ENCODE data around the gene SMAD2. TPM values are rescaled to one million over a fixed set of nuclear protein-coding genes. Genes with fewer than 3 reads are reported as not detected.

Gene SMAD2
- total RNA-seq, 1 experiment from 2014 or later, result 167 TPM

DNA sequence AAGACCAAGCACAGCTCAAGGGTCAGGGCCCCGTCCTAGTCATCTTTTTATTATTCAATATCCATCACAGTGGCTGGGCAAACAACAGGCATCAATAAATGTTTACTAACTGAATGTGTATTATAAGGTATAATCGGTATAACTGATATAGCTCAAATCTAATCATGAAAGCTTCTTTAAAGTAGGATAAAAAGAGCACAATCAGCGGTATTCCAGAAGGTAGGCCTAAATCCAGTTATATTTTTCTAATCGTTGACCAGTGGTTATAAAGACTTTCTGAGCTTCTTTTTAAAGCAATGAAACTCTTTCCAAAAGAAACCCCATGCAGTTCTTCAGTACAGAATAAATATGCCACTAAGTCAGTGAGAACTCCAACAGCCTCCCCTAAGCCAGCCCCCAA, 92.1 kb downstream of the SMAD2 start:
- Mint-ChIP-seq H3K9me3 (ENCODE audit: unreplicated experiment) (no peaks in the 10 kb centered on the region), H3K27ac (ENCODE audit: low read depth, unreplicated experiment) (no peak overlapping the region), H3K27me3 (ENCODE audit: insufficient read depth, unreplicated experiment) (no peaks in the 10 kb centered on the region), H3K36me3 (ENCODE audit: insufficient read depth, unreplicated experiment) (peaks cover 82% of the 10 kb centered on the region), H3K4me1 (ENCODE audit: insufficient read depth, unreplicated experiment) (no peaks in the 10 kb centered on the region), H3K4me3 (ENCODE audit: unreplicated experiment) (no peak overlapping the region)
- DNase-seq (ENCODE audit: unreplicated experiment), result no peak
- CTCF ChIA-PET, result interaction anchor here (0.5 to 0.7 kb wide), 2 partner anchors 160 to 826 kb away, joined by 3 to 4 read pairs; no protein-coding TSS in a partner anchor
- POLR2A ChIA-PET, result interaction anchor here (0.7 to 1.2 kb wide), 2 partner anchors 10 to 601 kb away, joined by 4 read pairs; no protein-coding TSS in a partner anchor
- intact Hi-C loops (cut with micrococcal nuclease), result no loop called here
- no TSS peak for BruUV-seq (replicated peaks)
- TF ChIP-seq, protein P1, sequence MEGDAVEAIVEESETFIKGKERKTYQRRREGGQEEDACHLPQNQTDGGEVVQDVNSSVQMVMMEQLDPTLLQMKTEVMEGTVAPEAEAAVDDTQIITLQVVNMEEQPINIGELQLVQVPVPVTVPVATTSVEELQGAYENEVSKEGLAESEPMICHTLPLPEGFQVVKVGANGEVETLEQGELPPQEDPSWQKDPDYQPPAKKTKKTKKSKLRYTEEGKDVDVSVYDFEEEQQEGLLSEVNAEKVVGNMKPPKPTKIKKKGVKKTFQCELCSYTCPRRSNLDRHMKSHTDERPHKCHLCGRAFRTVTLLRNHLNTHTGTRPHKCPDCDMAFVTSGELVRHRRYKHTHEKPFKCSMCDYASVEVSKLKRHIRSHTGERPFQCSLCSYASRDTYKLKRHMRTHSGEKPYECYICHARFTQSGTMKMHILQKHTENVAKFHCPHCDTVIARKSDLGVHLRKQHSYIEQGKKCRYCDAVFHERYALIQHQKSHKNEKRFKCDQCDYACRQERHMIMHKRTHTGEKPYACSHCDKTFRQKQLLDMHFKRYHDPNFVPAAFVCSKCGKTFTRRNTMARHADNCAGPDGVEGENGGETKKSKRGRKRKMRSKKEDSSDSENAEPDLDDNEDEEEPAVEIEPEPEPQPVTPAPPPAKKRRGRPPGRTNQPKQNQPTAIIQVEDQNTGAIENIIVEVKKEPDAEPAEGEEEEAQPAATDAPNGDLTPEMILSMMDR (IDR thresholded peaks at IDR 0.05; ENCODE audit: unreplicated experiment), result no peak

DNA sequence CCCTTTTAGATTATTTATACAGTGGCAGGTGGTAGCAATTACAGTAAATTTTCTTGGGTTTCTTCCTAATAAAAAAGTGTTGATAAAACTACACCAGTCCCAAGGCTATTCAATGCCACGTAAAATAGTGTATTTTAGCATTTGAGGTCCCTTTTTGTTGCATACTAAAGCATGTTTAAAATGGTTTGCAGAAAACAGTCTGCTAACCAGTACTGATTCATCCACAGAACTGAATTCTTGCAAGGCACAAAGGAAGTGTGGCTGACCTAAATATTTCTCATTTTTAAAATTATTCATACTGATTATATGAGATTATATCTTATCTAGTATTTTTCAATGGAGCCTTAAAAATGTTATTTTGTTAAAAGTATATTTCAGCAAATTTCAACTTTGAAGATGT, 98.1 kb downstream of the SMAD2 start:
- intact Hi-C loops (cut with micrococcal nuclease), result no loop called here
- no peak for DNase-seq (ENCODE audit: unreplicated experiment)
- BruUV-seq (replicated peaks), result no TSS peak
- ChIA-PET POLR2A (no interaction called here), CTCF (interaction anchor here (0.7 kb wide), 1 partner anchor 1466 kb away, joined by 3 read pairs; no protein-coding TSS in a partner anchor)
- H3K4me3 Mint-ChIP-seq (ENCODE audit: unreplicated experiment), result no peak overlapping the region
- H3K27me3 Mint-ChIP-seq (ENCODE audit: insufficient read depth, unreplicated experiment), result no peaks in the 10 kb centered on the region
- H3K9me3 Mint-ChIP-seq (ENCODE audit: unreplicated experiment), result no peaks in the 10 kb centered on the region
- H3K36me3 Mint-ChIP-seq (ENCODE audit: insufficient read depth, unreplicated experiment), result peaks cover 53% of the 10 kb centered on the region
- no peak overlapping the region for H3K27ac Mint-ChIP-seq (ENCODE audit: low read depth, unreplicated experiment)
- no peaks in the 10 kb centered on the region for H3K4me1 Mint-ChIP-seq (ENCODE audit: insufficient read depth, unreplicated experiment)
- TF ChIP-seq, protein P1 (IDR thresholded peaks at IDR 0.05; ENCODE audit: unreplicated experiment), result no peak

DNA sequence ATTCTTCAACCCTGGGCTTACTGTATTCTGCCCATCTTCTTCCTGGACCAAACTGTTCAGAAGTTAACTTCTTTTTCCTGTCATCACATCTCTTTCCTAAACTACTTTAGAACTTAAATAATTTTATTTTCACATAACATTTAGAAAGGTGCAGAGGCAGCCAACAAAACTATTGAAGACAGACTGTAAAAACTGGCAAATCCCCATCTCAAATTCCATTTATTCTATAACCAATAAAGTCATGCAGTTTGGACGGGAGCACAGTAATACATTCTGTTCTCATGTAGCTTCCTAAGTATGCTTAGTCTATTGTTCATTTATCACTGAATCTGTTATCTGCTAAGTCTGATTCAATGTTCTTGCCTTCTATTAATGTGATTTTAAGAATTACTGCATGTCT, 99.1 kb downstream of the SMAD2 start:
- CTCF ChIA-PET, result interaction anchor here (0.7 kb wide), 2 partner anchors 10 to 1467 kb away, joined by 3 to 4 read pairs; no protein-coding TSS in a partner anchor
- Mint-ChIP-seq H3K27me3 (ENCODE audit: insufficient read depth, unreplicated experiment) (no peaks in the 10 kb centered on the region), H3K9me3 (ENCODE audit: unreplicated experiment) (no peaks in the 10 kb centered on the region), H3K36me3 (ENCODE audit: insufficient read depth, unreplicated experiment) (peaks cover 49% of the 10 kb centered on the region), H3K4me1 (ENCODE audit: insufficient read depth, unreplicated experiment) (no peaks in the 10 kb centered on the region), H3K27ac (ENCODE audit: low read depth, unreplicated experiment) (no peak overlapping the region), H3K4me3 (ENCODE audit: unreplicated experiment) (no peak overlapping the region)
- intact Hi-C loops (cut with micrococcal nuclease), result no loop called here
- TF ChIP-seq, protein P1 (IDR thresholded peaks at IDR 0.05; ENCODE audit: unreplicated experiment), result no peak
- no TSS peak for BruUV-seq (replicated peaks)
- no peak for DNase-seq (ENCODE audit: unreplicated experiment)
- POLR2A ChIA-PET, result no interaction called here

DNA sequence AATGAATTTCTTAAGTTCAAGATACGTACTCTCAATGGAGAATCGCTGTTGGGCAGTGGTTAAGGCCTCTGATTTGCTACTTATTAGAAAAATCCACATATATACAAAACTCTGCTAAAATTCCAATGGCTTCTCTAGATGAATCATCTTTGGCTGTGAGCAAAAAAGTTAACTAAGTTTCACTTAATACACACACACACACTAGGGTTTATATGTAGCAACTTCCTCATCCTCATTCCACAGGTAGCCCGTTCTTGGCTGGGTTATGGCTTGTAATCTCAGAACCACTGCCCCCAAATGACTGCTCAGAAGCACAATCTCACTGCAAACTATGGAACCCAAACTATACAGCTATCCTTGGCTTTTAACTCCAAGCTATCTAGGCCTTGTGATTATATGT, 99.7 kb downstream of the SMAD2 start:
- Mint-ChIP-seq H3K4me3 (ENCODE audit: unreplicated experiment) (no peak overlapping the region), H3K27me3 (ENCODE audit: insufficient read depth, unreplicated experiment) (no peaks in the 10 kb centered on the region), H3K27ac (ENCODE audit: low read depth, unreplicated experiment) (no peak overlapping the region), H3K9me3 (ENCODE audit: unreplicated experiment) (no peaks in the 10 kb centered on the region), H3K36me3 (ENCODE audit: insufficient read depth, unreplicated experiment) (peaks cover 45% of the 10 kb centered on the region), H3K4me1 (ENCODE audit: insufficient read depth, unreplicated experiment) (no peaks in the 10 kb centered on the region)
- ChIA-PET CTCF (no interaction called here), POLR2A (no interaction called here)
- TF ChIP-seq, protein P1 (IDR thresholded peaks at IDR 0.05; ENCODE audit: unreplicated experiment), result no peak
- no TSS peak for BruUV-seq (replicated peaks)
- DNase-seq (ENCODE audit: unreplicated experiment), result no peak
- intact Hi-C loops (cut with micrococcal nuclease), result no loop called here
